NCI-H748 treated with DMSO at 0.1 percent for 48 hours (cell line): ENCODE data around the gene GADD45A.
A peak's percentile ranks its signal among the peaks of the same experiment; 100 is the strongest.
"Not testable (repeated sequence)": the region's sequence is repeated elsewhere in the genome, so short reads cannot be mapped to it uniquely, and the experiment has no call there.

Experiments
- DNase-seq: peaks from one replicate; lab custom pipeline; 2025; lab: John Stamatoyannopoulos, UW

The GADD45A gene

GRCh38 chr1:67685067-67685557, at the start of gene GADD45A:
GADD45A (plus strand) TSS chr1:67685201; CDS start chr1:67685495, 294 bp downstream.
- peak; percentile 98 for DNase-seq

GRCh38 chr1:67636146-67636545, 48.9 kb upstream of the GADD45A start:
- no peak for DNase-seq

GRCh38 chr1:67639361-67639760, 45.6 kb upstream of the GADD45A start:
- no peak for DNase-seq

GRCh38 chr1:67642629-67643028, 42.4 kb upstream of the GADD45A start:
- DNase-seq = no peak

DNA sequence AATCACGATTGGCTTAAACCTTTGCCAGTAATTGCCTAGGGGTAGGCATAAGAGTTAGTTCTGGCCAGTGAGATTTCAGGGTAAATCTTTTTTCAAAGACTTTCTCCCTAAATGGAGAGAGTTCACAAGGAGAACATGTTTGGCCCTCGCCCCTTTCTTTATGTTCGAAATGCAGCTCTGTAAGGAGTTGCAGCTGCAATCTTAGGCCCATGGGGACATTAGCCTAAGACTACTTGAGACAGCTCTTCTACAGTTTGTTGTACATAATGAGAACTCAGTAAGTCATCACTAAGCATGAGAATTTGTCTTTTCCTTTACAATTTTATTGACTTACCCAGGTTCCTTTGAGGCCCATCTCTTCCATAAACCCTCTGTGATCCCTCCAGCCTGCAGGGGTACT, 40.4 kb upstream of the GADD45A start:
- no peak for DNase-seq

- DNase-seq = no peak
Measured at GRCh38 chr1:67645495-67646144, 39.4 kb upstream of the GADD45A start.

DNA sequence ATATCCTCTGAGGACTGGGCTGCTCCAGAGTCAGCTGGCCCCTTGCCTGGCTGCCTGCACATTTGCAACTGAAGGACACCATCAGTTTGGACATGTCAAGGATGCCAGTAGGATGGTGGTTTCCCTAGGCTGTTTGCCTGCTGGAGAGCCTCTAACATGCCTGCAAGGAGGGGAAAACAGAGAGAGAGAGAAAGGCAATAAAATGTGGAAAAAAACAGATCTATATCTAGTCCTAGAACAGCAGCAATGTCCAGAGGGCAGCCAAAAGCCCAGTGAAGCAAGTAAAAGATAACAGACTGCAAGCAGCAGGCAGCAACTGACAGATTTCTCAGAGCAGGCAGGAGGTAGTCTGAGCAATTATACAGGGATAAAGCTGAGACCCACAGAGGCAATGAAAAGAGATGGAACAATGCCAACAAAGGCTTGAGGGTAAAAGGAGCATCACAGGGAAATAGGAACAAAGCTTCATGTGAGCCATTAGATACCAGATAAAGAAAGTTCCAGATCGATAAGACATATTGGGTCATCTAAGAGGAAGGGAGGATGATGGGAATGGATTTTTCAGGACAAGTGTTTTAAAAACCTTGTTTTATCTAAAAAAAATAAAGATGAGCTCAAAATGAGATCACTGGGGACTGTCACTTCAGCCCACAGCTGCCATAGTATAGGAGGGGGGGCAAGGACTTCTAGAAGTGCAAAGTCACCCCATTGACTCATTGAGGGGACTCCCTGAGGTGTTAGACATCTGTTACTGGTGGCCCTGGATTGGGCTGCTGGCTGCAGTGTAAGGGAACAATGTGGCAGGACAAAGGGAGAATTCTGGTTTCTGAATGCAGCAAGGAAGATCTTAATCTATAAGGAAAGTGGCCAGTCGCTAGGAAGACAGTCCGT, 38.6 kb upstream of the GADD45A start:
- DNase-seq = peak; percentile 65

- DNase-seq = no peak
Measured at GRCh38 chr1:67647036-67647798, 37.8 kb upstream of the GADD45A start.

DNA sequence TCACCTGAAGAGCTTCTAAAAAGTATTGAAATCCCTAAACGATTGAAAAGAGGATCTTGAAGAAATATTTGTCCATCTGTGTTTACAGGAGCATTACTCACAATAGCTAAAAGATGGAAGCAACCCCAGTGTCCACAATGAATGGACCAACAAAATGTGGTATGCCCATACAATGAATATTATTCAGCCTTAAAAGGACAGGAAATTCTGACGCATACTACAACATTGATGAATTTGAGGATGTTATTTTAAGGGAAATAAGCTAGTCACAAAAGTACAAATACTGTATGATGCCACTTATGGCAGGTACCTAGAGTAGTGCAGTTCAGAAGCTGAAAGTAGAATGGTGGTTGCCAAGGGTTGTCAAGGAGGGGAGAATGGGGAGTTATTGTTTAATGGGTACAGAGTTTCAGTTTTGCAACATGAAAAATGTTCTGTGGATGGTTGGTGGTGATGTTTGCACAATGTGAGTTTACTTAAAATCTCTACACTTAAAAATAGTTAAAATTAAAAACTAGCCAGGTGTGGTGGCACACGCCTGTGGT, 37.1 kb upstream of the GADD45A start:
- no peak for DNase-seq

- no peak for DNase-seq
Measured at GRCh38 chr1:67648582-67649326, 36.2 kb upstream of the GADD45A start.

DNA sequence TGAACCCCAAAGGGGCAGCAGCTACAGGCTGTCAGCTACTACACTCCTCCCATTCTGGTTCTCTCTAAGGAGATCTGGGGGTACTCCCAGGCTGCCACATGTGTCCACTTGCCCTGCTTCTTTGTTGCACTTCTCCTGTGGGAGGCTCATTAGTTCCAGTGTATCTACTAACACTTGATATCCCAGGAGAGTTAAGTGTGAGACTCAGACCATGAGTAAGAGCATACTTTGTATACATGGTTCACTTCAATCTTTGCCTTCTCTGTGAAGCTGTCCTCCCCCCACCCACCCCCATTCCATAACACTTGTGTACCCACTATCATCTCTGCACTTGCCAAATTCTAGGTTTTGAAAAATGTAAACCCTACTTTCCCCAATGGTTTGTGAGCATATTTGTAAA, 34.9 kb upstream of the GADD45A start:
- no peak for DNase-seq

- no peak for DNase-seq
Measured at GRCh38 chr1:67651031-67651430, 34.0 kb upstream of the GADD45A start.

GRCh38 chr1:67652800-67653199, 32.2 kb upstream of the GADD45A start:
- DNase-seq = no peak

DNA sequence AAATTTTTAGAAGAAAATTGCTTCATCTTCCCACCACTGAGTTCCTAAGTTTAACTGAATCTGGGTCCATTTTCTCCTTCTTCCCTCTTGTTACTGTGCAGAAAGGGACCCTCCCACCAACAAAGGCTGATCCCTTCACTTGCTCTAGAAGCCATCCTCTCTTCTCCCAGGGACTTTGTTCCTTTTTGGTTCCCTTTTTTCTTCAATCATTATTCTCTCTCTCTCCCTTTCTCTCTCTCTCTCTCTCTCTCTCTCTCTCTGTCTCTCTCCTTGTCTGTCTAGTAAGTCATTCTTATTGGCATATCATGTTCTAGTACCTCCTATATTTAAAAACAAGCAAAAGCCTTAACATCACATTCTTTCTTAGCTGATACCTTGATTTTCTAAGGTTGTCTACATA, 31.7 kb upstream of the GADD45A start:
- no peak for DNase-seq

DNA sequence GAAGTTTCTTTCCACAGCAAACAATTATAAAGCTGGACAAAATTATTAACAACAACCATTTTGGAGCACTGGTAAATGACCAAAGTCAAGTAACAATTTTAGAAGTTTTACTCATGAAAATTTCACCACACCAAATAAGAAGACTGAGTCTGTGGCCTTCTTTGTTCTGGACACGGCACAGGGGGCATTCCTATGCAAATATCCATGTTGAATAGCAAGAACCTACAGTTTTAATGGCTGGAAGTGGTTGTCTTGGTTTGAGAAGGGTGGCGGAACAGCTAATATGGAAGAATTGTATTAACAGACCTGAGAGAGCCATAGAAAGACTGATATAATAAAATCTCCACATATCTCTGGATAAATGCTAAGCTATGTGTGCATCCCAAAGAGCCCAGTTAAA, 29.4 kb upstream of the GADD45A start:
- DNase-seq = no peak

GRCh38 chr1:67657152-67657551, 27.8 kb upstream of the GADD45A start:
- not testable (repeated sequence) for DNase-seq

DNA sequence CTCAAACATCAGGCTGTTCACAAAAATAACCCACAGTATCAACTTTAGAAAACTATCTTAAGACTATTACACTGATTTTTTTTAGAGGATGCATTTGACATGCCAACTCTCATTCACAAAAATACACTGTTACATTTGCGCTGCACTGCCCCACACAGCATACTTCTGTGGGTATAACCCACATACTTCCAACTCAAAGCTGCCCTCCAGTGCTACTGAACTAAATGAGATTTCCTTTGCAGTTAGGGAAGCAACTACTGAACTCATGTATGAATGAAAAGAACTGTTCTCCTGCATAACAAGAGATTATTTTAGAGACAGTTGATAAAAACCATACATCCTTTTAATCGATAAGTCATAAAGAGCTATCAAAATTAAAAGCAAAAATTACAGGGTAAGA, 25.8 kb upstream of the GADD45A start:
- DNase-seq = no peak

- no peak for DNase-seq
Measured at GRCh38 chr1:67662884-67663283, 22.1 kb upstream of the GADD45A start.

DNA sequence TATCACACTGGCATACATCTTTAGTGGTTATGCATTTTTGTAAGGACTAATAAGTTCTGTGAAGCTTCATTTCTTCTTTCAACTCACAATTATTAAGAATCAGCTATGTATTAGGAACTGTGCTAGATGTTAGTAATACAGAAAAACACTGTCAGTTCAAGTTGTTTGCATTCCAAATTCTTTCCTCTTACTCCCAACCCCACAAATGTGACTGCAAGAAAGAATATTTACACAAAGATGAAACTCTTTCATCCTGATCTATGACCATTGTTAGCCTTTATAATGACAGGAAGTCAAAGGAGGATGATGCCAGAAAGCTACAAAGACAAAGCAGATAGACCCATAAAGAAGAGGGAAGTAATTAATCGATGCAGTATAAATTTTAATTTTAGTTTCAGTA, 21.0 kb upstream of the GADD45A start:
- DNase-seq = peak; percentile 29

DNA sequence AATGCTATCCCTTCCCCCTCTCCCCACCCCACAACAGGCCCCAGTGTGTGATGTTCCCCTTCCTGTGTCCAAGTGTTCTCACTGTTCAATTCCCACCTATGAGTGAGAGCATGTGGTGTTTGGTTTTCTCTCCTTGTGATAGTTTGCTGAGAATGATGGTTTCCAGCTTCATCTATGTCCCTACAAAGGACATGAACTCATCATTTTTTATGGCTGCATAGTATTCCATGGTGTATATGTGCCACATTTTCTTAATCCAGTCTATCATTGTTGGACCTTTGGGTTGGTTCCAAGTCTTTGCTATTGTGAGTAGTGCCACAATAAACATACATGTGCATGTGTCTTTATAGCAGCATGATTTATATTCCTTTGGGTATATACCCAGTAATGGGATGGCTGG, 19.7 kb upstream of the GADD45A start:
- DNase-seq = not testable (repeated sequence)

GRCh38 chr1:67666636-67667035, 18.4 kb upstream of the GADD45A start:
- no peak for DNase-seq
